Stimulated activated naive CD8-positive, alpha-beta T cell treated with anti-CD3 and anti-CD28 coated beads, Interleukin-15, Interleukin-2, amounts not matched to agents 100 U/mL and 50 U/mL, for 24 hours (primary cell): ENCODE results near the gene RNF128.
A peak's percentile ranks its signal among the peaks of the same experiment; 100 is the strongest.

Experiments
- ATAC-seq: fragments of 150-1000 bp; cut with Tn5 transposase; one replicate; pipeline ENCODE4 v1.10.0; 2021
- DNase-seq: peaks from one replicate; pipeline ENCODE4 v3.0.0; 2021

The RNF128 gene, protein sequence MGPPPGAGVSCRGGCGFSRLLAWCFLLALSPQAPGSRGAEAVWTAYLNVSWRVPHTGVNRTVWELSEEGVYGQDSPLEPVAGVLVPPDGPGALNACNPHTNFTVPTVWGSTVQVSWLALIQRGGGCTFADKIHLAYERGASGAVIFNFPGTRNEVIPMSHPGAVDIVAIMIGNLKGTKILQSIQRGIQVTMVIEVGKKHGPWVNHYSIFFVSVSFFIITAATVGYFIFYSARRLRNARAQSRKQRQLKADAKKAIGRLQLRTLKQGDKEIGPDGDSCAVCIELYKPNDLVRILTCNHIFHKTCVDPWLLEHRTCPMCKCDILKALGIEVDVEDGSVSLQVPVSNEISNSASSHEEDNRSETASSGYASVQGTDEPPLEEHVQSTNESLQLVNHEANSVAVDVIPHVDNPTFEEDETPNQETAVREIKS

DNA sequence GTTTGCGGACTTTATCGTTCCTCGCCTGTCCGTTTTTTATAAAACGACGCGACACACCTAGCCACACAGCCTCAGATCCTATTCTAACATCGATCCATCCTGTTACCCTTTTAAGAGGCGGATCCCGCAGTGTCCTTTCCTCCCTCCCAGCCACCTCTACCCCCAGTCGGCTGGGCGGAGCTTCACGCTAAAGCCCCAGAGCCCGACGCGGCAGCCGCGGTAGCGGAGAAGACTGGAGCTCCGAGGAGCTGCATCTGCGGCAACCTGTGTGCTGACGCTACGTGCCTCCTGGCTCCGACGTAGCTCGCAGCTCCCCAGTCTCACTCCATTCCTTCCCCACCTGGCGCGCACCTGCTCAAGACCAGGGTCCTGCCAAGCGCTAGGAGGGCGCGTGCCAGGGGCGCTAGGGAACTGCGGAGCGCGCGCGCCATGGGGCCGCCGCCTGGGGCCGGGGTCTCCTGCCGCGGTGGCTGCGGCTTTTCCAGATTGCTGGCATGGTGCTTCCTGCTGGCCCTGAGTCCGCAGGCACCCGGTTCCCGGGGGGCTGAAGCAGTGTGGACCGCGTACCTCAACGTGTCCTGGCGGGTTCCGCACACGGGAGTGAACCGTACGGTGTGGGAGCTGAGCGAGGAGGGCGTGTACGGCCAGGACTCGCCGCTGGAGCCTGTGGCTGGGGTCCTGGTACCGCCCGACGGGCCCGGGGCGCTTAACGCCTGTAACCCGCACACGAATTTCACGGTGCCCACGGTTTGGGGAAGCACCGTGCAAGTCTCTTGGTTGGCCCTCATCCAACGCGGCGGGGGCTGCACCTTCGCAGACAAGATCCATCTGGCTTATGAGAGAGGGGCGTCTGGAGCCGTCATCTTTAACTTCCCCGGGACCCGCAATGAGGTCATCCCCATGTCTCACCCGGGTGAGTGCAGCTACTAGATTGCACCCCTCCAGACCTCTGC, at the start of gene RNF128:
RNF128 (plus strand) TSS at position 217 of the 953 bp plus-strand sequence; CDS start at position 430, 213 bp downstream.
- DNase-seq = peak; percentile 8
- no peak for ATAC-seq

DNA sequence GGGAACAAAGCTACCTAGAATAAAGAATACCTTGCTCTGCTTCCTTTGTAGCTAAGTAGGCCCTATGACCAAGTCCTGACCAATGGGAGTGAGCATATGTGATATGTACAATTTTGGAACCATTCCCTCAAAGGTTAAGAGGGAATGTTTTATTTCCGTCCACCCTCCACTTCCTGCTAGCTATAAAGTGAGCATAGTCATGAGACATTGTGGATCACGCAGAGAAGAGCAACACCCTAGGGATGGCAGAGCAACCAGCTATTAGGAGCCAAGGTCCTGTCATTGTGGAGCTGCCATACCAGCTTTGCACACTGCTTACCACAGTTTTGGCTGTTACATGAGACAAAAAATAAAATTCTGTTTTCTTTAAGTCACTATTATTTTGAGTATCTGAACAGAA, 45.8 kb upstream of the RNF128 start:
- ATAC-seq (no peak), DNase-seq (no peak)

DNA sequence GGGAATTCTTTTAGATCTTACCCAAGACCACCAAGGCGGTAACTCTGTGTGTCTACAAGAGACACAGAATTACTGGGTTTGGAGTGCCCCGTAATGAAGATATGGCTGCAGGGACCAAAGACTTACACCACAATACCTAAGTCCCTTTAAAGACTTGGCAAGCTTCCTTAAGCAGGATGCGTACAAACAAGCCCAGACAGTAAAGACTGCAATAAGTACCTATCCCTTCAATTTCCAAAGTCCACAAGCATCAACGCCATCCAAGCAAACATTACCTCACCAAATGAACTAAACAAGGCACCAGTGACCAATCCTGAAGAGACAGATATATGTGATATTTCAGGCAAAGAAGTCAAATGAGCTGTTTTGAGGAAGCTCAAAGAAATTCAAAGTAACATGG, 42.3 kb upstream of the RNF128 start:
- no peak for DNase-seq

DNA sequence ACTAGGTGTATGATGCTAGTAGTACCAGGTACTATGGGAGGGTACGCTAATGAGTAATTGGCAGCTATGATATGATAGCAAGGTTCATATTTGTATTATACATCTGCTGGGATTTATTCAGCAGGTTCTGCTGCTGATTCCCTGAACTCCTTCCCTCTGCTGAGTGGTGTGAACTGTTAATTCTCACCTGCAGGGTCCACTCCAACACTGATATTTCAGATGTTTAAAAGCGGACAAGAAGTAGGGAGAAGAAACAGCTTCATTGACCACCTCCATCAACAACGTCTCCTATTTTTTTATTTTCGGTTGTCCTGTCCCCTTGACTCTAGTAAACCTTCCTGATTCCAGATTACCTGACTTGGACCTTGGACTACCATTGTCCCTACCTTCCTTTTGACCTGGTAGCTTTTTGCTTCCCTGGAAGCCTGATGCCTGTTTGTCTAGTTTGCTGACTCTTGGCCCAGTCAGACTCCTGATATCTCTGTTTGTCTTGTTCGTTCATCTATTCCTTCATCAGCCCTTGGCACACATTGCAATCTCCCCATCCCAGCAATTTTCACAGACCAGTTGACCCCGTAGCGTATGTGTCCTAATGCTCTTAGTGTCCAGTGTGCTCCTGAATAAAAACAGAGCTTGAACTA, 34.0 kb upstream of the RNF128 start:
- DNase-seq (no peak), ATAC-seq (no peak)

More for the DNA sequence above, 42.3 kb upstream of the RNF128 start:
- ATAC-seq = no peak

DNA sequence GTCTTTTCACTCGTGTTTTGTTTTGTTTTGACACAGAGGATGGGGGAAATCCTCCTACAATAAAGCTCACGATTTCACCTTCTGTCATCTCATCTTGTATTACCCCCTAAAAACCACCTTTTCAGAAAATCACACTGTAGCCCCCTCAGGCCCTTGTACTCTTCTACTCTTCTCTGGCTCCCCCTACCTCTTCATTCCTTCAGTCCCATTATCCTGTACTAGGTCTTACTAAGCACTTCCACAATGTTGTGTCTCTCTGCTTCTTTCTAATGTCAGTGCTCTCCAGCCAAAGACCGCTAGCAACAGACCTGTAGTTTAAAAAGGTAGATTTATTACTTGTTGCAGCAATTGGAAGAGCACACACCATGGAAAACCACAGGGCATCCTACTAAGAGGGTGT, 30.0 kb upstream of the RNF128 start:
- ATAC-seq = no peak
- DNase-seq = no peak

DNA sequence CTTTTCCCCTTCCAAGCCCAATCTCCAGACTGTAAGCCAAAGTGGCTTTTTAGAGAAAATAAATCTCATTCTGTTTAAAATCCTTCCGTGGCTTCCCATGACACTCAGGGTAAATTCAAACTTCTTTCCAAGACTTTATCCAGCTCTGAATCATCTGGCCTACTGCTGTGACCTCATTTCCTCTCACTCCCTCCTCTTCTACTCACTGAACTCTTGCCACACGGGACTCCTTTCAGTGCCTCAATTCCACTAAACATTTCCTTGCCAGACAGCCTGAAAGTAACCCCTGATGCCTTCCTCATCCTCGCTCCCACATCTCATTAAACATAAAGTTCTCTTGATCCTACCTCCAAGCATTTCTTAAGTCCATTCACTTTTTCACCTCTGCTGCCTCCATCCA, 27.8 kb upstream of the RNF128 start:
- DNase-seq = no peak
- ATAC-seq = no peak

DNA sequence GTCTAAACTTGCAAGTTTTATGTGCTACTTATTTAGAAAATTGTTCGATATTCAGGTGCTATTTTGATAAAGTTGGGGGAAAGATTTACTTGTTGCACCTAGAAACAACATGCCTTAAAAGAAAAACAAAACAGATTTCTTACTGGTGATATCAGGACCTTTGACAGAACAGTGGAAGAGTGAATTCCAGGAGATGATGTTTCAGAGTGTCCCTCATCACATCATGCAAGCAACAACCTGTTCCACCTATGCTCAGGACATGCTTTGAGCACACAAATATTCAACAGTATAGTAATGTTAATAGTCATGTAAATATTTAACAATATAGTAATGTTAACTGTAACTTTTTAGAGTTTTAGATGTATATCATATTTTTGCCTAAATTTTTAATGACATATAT, 23.9 kb upstream of the RNF128 start:
- ATAC-seq (no peak), DNase-seq (no peak)

DNA sequence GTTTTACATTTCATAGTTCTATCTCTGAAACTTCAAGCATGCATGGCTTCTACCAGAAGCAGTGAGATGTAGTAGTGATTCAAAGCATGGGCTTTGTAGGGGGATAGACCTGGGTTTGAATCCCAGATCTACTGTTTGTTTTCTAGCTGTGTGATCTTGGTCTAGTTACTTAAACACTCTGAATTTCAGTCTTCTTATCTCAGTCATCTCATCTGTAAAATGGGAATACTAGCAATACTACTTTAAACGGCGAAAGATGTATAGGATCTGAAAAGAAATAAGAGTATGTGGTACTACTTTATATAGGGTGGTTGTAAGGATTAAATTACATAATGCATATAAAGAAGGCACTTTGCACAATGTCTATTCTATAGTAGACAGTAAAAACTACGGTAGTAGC, 20.0 kb upstream of the RNF128 start:
- ATAC-seq = no peak

DNA sequence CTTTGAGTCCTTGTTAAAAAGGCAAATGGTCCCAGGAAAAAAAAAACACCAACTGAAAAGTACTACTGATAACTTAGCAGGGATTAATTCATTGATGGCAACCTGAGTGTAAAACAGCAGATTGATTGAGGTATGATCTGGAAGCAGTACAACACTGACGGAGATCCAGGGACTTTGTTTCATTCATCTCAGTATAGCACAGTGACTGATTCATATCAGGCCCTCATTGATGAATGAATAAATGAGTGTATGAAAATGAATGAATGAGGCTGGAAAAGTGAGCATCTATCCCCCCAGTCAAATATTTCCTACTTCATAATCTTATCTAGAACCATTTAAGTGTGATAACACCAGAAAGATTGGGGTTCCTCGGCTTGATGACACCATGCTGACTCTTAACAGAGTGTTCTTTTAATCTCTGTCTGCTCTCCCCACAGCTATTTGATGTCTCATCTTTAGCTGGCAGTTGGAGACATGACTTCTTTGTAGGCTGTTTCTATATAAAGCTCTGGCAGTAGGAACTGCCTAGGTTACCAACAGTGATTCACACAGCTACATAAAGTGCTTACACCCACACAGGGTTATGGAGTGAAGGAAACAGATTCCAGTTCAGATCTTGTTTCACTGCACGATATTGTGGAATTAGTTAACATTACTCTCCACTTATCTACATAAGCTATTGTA, 18.6 kb upstream of the RNF128 start:
- no peak for DNase-seq
- peak; percentile 71 for ATAC-seq

More for the DNA sequence above, 20.0 kb upstream of the RNF128 start:
- DNase-seq = no peak

DNA sequence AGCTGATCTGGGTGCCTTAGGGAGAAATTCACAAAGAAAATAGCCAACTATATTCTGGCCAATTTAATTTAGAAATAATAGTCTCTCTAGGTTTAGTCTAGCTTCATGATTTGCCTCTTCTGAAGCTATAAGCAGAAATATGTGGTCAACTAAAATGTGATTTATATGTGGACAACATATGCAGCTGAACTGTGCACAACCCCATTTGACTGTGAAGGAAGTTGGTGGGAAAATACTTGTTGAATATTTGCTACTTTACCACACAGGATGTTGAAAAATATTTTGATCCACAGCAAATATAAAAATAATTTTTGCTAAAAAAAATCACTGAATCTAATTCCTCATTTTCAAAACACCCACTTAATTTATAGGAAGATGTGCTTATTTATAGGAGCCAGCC, 15.7 kb upstream of the RNF128 start:
- no peak for DNase-seq
- no peak for ATAC-seq

DNA sequence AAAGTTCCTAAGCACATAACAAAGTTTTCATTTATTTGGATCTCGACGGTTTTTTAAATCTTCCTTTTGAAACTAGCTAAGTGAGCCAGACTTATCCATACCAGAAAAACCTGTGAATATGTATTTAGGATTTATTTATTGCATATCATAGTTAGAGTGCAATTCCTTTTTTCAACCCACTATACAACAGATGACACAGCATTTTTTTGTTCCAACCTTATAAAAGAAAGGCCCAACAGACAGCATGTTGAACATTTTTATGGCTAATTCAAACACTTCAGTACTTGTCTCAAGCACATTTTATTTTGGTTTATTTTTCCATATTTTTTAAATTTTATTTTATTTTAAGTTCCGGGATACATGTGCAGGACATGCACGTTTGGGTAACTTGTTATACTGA, 15.1 kb upstream of the RNF128 start:
- no peak for DNase-seq
- ATAC-seq = no peak

DNA sequence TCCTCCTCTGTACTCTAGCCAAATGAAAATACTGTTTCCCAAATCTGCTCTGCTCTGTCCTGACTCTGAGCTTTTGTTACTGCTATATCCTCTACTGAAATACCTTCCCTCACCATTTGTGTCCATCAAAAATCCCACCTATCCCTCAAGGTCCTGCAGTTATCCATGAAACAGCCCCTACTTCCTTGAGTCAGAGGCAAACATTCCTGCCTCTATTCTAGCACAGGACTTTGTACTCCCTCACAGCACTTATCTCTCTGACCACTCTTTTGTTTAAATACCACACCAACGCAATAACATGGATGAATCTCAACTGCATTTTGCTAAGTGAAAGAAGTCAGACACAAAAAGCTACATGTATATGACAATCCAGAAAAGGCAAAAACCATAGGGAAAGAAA, 10.5 kb upstream of the RNF128 start:
- no peak for DNase-seq
- ATAC-seq = no peak

DNA sequence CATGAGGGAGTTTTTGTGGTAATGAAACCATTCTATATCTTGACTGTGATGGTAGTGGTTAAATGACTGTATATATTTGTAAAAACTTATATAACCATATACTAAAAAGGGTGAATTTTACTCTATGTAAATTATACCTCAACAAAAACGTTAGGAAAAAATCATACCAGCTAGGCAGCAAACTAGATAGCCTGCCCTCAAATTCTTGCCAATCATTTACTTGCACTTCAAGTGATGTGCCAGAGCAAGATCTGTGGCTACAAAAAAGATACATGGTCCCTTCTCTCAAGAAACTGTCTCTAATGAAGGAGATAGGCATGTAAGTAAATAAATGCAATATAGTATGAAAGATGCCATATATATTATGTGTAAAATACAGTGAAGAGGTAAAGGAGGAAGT, 10.0 kb upstream of the RNF128 start:
- ATAC-seq (no peak), DNase-seq (no peak)

DNA sequence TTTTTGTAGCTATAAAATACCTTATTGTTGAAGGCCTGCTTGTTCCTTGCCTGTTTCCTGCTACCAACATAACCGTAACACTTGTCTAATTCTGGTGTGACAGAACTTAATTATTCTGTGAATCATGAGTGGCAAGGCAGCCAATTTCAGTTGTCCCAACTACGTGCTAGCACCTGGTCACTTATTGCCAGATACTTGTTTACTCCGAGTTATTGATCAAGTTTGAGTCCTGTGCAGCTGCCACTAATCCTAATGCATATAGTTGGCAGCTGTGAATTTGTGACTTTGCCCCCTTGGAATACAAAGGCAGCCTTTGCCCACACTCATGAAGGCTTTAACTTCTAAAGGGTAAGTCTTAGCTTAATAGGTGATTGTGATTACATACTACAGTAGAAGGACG, 7.8 kb upstream of the RNF128 start:
- DNase-seq (no peak), ATAC-seq (no peak)

DNA sequence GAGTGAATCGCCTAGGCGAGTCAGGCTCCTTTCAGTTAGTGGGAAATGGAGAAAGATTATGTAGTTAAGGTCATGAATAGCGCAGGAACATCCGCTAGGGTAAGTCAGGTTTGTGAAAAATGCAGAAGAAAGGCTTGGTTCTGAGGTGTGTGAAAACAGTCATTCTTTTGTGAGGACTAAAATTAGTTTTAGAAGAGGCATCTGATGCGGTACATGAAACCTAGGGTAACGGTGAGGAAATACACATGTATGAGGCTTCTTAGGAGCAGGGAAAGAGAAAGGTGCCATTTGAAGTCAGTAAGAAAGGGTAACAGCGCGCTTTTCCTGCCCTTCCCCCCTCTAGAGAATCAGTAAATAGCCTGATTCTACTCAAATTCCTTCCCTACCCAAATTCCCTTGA, 570 bp upstream of the RNF128 start:
- no peak for ATAC-seq
- DNase-seq = no peak

DNA sequence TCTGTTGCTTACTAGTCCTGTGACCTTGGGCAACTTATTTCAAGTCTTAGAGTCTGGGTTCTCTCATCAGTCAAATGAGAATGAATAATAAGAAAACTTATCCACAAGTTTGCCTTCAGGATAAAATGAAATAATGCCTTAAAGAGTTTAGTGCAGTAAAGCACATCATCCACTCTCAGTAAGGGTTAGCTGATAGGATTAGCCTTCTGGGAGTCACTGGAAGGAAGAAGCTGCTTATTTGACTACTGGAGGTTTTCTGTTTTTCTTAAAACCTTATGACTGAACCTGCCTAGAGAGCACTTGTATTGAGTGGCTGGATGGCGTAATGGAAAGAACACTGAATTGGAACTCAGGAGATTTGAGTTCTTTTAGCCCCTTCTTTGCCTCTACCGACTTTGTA, 1.8 kb downstream of the RNF128 start:
- no peak for ATAC-seq
- DNase-seq = no peak

DNA sequence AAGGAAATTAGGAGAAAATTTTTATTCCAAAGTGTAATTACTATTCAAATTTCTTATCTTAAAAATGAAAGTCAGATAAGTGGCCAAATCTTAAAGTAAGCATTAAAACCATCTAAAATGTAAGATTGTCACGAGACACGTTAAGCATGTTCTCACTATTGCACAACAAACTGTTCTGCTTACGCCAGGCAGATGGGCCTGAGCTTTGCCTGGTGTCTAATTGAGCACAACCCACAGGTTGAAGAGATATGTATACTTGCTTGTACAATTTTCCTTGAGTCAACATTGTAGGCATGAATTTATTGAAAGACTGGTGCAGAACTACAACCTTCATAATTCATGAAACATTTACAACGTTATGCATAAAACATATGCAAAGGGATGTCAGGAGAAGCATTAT, 3.9 kb downstream of the RNF128 start:
- DNase-seq (no peak), ATAC-seq (no peak)

DNA sequence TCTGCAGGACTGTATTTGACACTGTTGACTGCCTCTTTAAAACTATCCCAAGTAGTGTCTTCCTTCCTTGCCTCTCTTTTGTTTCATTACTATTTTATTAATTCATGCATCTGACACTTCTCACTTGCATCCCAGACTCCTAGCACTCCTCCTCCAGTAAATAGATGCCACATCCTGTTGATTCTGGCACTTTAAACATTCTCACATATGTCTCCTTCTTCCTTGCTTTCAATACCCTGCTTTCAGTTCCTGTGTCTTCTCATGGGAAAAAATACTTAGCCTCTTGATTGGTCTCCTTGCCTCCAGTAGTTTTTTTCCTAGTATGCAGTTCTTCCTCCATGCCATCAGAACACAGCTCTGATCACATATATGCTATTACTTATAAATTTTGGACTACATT, 5.1 kb downstream of the RNF128 start:
- ATAC-seq (no peak), DNase-seq (no peak)

DNA sequence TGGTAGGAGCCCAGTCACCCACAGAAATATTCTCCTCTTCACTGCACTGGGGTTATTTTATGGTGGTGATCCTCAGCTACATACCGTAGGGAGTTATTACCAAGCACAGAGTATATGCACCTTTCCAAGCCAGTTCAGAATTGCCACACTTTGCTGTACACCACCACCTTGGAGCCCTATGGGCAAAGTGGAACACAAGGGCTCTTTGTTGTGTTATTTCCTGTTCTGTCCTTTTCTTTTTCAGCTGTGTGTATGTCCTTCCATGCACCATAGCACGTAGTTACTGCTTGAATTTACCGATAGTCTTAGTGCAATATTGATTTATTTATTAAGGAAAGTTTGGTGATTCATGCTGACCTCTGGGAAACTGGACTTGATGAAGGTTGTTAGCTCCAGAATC, 8.3 kb downstream of the RNF128 start:
- DNase-seq = no peak

DNA sequence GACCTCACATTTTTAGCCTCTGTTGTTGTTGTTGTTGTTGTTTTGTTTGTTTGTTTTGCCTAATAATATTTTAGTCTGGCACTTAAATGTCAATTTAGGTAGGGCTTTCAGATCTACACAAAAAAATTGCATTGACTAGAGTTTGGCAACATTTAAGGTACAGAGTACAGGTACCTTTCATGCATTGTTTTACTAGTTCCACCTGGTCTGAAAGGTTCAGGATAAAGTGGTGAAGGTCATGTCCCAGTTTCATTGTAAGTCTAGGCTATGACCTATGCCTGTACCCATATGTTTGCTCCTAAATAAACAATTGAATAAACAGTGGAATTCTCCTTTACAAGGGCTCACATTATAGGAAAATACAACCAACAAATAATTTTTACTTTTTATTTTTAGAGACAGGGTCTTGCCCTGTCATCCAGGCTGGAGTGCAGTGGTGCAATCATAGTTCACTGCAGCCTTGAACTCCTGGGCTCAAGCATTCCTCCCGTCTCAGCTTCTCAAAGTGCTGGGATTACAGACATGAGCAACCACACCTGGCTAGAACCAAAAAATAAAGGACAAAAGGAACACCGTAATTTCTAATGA, 13.8 kb downstream of the RNF128 start:
- ATAC-seq (no peak), DNase-seq (no peak)

More for the DNA sequence above, 8.3 kb downstream of the RNF128 start:
- no peak for ATAC-seq

DNA sequence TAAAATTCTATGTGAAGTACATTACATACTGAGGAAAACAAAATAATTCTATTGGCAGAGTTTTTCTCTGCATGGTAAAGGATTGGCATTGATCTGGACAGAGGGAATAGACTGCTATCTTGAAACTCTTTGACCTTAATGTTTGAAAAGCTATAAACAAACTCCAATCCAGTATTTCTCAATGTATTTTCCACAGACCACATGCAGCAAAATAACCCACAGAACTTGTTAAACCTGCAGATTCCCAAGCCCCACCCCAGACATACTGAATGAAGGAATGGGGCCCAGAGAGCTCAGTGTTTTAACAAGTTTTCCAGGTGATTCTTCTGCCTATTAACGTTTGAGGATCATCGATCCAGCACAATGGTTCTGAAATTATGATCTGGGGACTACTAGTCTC, 15.7 kb downstream of the RNF128 start:
- ATAC-seq (no peak), DNase-seq (no peak)

DNA sequence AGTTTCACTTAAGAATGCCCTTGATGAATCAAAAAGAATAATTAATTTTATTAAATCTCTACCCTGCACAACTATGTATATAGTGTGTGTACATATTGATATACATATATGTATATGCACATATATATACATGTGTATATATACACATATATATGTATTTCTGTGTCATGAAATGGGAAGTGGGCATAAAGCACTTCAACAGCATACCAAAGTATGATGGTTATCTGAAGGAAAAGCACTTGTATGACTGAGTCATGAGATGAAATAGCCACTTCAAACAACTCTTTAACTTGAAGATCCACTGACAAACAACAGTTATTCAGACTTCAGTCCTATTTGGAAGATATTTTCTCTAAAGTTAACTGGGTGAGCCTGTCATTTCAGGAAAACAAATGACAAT, 16.3 kb downstream of the RNF128 start:
- no peak for ATAC-seq
- DNase-seq = no peak
